Spleen (tissue), 11 donors: ENCODE measurements around the gene KCNS1. TPM values are rescaled to one million over a fixed set of nuclear protein-coding genes. Genes with fewer than 3 reads are reported as not detected.
"Not testable (repeated sequence)": the region's sequence is repeated elsewhere in the genome, so short reads cannot be mapped to it uniquely, and the experiment has no call there.

ENCODE experiments used
- DNase-seq: peaks from one replicate; pipeline ENCODE4 v3.0.0-alpha.2; 2020
- H3K27ac ChIP-seq, 8 donors: fragments of 200-600 bp; sonication (generic) in 7 of 8; 1 replicate in 4 of 8; 2 replicates in 4 of 8; pipeline versions ENCODE4 v1.5.0 to v1.8.0; 2016 to 2021; ENCODE audit warnings: inconsistent platforms in 4 of 8, mild to moderate bottlenecking in 4 of 8, moderate library complexity in 1 of 8
- H3K27me3 ChIP-seq, 7 donors: fragments of 200-600 bp; sonication (generic) in 6 of 7; replicated peaks in 1 of 7; 1 replicate in 4 of 7; 2 replicates in 3 of 7; pipeline versions ENCODE4 v1.5.0 to v1.8.0; 2016 to 2021; ENCODE audit warnings: inconsistent platforms in 3 of 7, mild to moderate bottlenecking in 1 of 7
- H3K36me3 ChIP-seq, 6 donors: fragments of 200-600 bp; sonication (generic) in 5 of 6; 1 replicate in 4 of 6; 2 replicates in 2 of 6; pipeline versions ENCODE4 v1.5.0 to v1.8.0; 2016 to 2021; ENCODE audit warnings: inconsistent platforms in 2 of 6
- H3K4me1 ChIP-seq, 6 donors: fragments of 200-600 bp; sonication (generic) in 5 of 6; 1 replicate in 3 of 6; 2 replicates in 3 of 6; pipeline versions ENCODE4 v1.5.0 to v1.8.0; 2016 to 2021; ENCODE audit warnings: inconsistent platforms in 3 of 6
- H3K4me3 ChIP-seq, 8 donors: fragments of 200-600 bp; sonication (generic) in 7 of 8; 1 replicate in 4 of 8; 2 replicates in 4 of 8; pipeline versions ENCODE4 v1.5.0 to v1.8.0; 2016 to 2021; ENCODE audit warnings: inconsistent platforms in 4 of 8, mild to moderate bottlenecking in 4 of 8, moderate library complexity in 2 of 8
- H3K9me3 ChIP-seq, 8 donors: fragments of 200-600 bp; sonication (generic) in 7 of 8; 1 replicate in 4 of 8; 2 replicates in 4 of 8; pipeline versions ENCODE4 v1.5.0 to v1.8.0; 2016 to 2021; ENCODE audit warnings: inconsistent platforms in 4 of 8
- CTCF ChIP-seq, 11 experiments: fragments of 200-600 bp in 7 of 11; fragments of 450-650 bp in 4 of 11; sonication (generic) in 4 of 11; IDR thresholded peaks in 8 of 11; conservative IDR thresholded peaks in 3 of 11; 1 replicate in 7 of 11; 2 replicates in 4 of 11; pipeline versions ENCODE4 v1.4.0 to v1.8.0; 2016 to 2021; ENCODE audit warnings: antibody characterized with exemption in 11 of 11, inconsistent platforms in 4 of 11, mild to moderate bottlenecking in 1 of 11
- POLR2A ChIP-seq, 3 donors: fragments of 450-650 bp; IDR thresholded peaks; one replicate each; pipeline ENCODE4 v1.5.1; 2017; ENCODE audit warnings: antibody characterized with exemption in 3 of 3, mild to moderate bottlenecking in 1 of 3
- POLR2AphosphoS5 ChIP-seq, 3 donors: sonication (generic); formaldehyde crosslinking; IDR thresholded peaks; one replicate each; pipeline ENCODE4 v1.5.1; 2017; ENCODE audit warnings: antibody characterized with exemption in 3 of 3
- WGBS, 5 donors: extraction: QIAGEN DNeasy Blood & Tissue Kit in 3 of 5; methylation state at CpG; one replicate each; pipeline versions ENCODE4 v1.1.5 to v1.1.7; 2013 to 2018; 5-methylcytosine and 5-hydroxymethylcytosine counted together
- intact Hi-C: fragments of 100-400 bp; cut with DNase I; formaldehyde crosslinking; loops from one replicate; pipeline ENCODE4 v1.15.0; 2023; ENCODE audit warnings: low total_unique reads
- polyA plus RNA-seq, 3 donors: library from polyadenylated mRNA; stranded (reverse); fragments of 200-250 nt; gene quantifications; one replicate each; pipeline ENCODE4 v1.2.1, GENCODE V29; 2013
- total RNA-seq, 7 donors: library from RNA; depleted of rRNA in 3 of 7; stranded (reverse); fragments of >200 nt in 3 of 7; fragmentation: NEBNext Ultra II Directional in 4 of 7; extraction: Animal tissue kit (Norgen Biotek cat#: 25700) in 4 of 7; gene quantifications; one replicate each; pipeline versions ENCODE4 v1.1.0 to v1.2.1, GENCODE V29; 2016 to 2021
- donor health status: healthy with polysubstance abuse.
- donor health status: DM: no; HTN: no; CAD: no; lungs with moderate emphysema.
- donor health status: DM: no; HTN: no; CAD: no.
- donor health status: Bipolar disorder and iron deficiency.
- donor health status: healthy.
- donor health status: DM: no; HTN: no; CAD: no.
- donor health status: DM: yes; HTN: yes; CAD: no.

Gene KCNS1
- total and polyA plus RNA-seq, 10 donors: 0.05 to 0.06 TPM; not detected in 8

GRCh38 chr20:45067087-45067486, 33.8 kb downstream of the KCNS1 start:
- 90 to 97% (median 93%) methylated on average over 4 of the region's 4 CpGs for WGBS, 5 donors
- intact Hi-C loops: no loop called here

GRCh38 chr20:45066372-45066771, 34.6 kb downstream of the KCNS1 start:
- DNase-seq: no peak
- H3K27me3 ChIP-seq: no peaks in the 10 kb centered on the region
- no peaks in the 10 kb centered on the region for H3K9me3 ChIP-seq
- no peak for TF ChIP-seq POLR2AphosphoS5 (IDR thresholded peaks at IDR 0.05)
- TF ChIP-seq CTCF (IDR thresholded peaks at IDR 0.05 in 8 of 11, conservative IDR thresholded peaks at IDR 0.05 in 3 of 11): no peak
- TF ChIP-seq POLR2A (IDR thresholded peaks at IDR 0.05): no peak
- peaks cover 0 to 51% (median 14%) of the 10 kb centered on the region in 6 donors for H3K36me3 ChIP-seq
- peaks cover 4 to 62% (median 13%) of the 10 kb centered on the region in 6 donors for H3K4me1 ChIP-seq
- intact Hi-C loops: no loop called here
- H3K27ac ChIP-seq: no peak overlapping the region
- 91 to 96% (median 95%) methylated on average over 7 of the region's 7 CpGs for WGBS, 5 donors
- H3K4me3 ChIP-seq: no peak overlapping the region

More at GRCh38 chr20:45067087-45067486, 33.8 kb downstream of the KCNS1 start:
- TF ChIP-seq POLR2AphosphoS5 (IDR thresholded peaks at IDR 0.05) (no peak), CTCF (IDR thresholded peaks at IDR 0.05 in 8 of 11, conservative IDR thresholded peaks at IDR 0.05 in 3 of 11) (no peak), POLR2A (IDR thresholded peaks at IDR 0.05) (no peak)
- Histone ChIP-seq H3K27me3 (no peaks in the 10 kb centered on the region), H3K27ac (no peak overlapping the region), H3K36me3 (peaks cover 0 to 49% (median 14%) of the 10 kb centered on the region in 6 donors), H3K9me3 (no peaks in the 10 kb centered on the region), H3K4me1 (peaks cover 4 to 64% (median 15%) of the 10 kb centered on the region in 6 donors), H3K4me3 (no peak overlapping the region)
- no peak for DNase-seq

GRCh38 chr20:45064812-45065211, 36.1 kb downstream of the KCNS1 start:
- TF ChIP-seq POLR2A (IDR thresholded peaks at IDR 0.05) (no peak), POLR2AphosphoS5 (IDR thresholded peaks at IDR 0.05) (no peak), CTCF (IDR thresholded peaks at IDR 0.05 in 8 of 11, conservative IDR thresholded peaks at IDR 0.05 in 3 of 11) (no peak)
- H3K27me3 ChIP-seq: no peaks in the 10 kb centered on the region
- DNase-seq: no peak
- H3K27ac ChIP-seq: no peak overlapping the region
- peaks cover 4 to 60% (median 13%) of the 10 kb centered on the region in 6 donors for H3K4me1 ChIP-seq
- no peak overlapping the region for H3K4me3 ChIP-seq
- no peaks in the 10 kb centered on the region for H3K9me3 ChIP-seq
- intact Hi-C loops: no loop called here
- peaks cover 0 to 63% (median 16%) of the 10 kb centered on the region in 6 donors for H3K36me3 ChIP-seq

- peaks cover 0 to 66% (median 10%) of the 10 kb centered on the region in 6 donors for H3K36me3 ChIP-seq
- H3K4me3 ChIP-seq, H3K9me3 ChIP-seq, intact Hi-C loops, H3K27ac ChIP-seq, DNase-seq, H3K27me3 ChIP-seq: not testable (repeated sequence)
- H3K4me1 ChIP-seq: peaks cover 6 to 72% (median 18%) of the 10 kb centered on the region in 6 donors
- 63 to 93% (median 83%) methylated on average over 2 of the region's 2 CpGs for WGBS, 5 donors
These were observed 37.8 kb downstream of the KCNS1 start for GRCh38 chr20:45063107-45063506.

GRCh38 chr20:45061244-45061643, 39.7 kb downstream of the KCNS1 start:
- no peak for DNase-seq
- H3K4me3 ChIP-seq: no peak overlapping the region
- no peaks in the 10 kb centered on the region for H3K27me3 ChIP-seq
- H3K27ac ChIP-seq: no peak overlapping the region
- WGBS, 5 donors: 85 to 91% (median 89%) methylated on average over 4 of the region's 4 CpGs
- intact Hi-C loops: no loop called here
- no peaks in the 10 kb centered on the region for H3K9me3 ChIP-seq
- peaks cover 0 to 66% (median 14%) of the 10 kb centered on the region in 6 donors for H3K36me3 ChIP-seq
- TF ChIP-seq POLR2A (IDR thresholded peaks at IDR 0.05) (no peak), CTCF (IDR thresholded peaks at IDR 0.05 in 8 of 11, conservative IDR thresholded peaks at IDR 0.05 in 3 of 11) (no peak), POLR2AphosphoS5 (IDR thresholded peaks at IDR 0.05) (no peak)
- H3K4me1 ChIP-seq: peaks cover 6 to 74% (median 16%) of the 10 kb centered on the region in 6 donors
